T-helper 17 cell (primary cell): ENCODE measurements around the gene RYR3. TPM values are rescaled to one million over a fixed set of nuclear protein-coding genes. Genes with fewer than 3 reads are reported as not detected.

Experiments
- ATAC-seq: fragments of 150-1000 bp; cut with Tn5 transposase; 2 replicates; pipeline ENCODE4 v1.10.0; 2021; ENCODE audit warnings: mild to moderate bottlenecking, moderate library complexity
- DNase-seq, 3 donors: peaks; one replicate each; pipeline versions ENCODE4 v3.0.0 to v3.0.0-alpha.2; 2020 to 2021
- H3K9me3 ChIP-seq: one replicate; pipeline ENCODE4 v1.7.0; 2013; ENCODE audit warnings: low read length, mild to moderate bottlenecking; ENCODE audit not compliant: control insufficient read depth, poor library complexity, severe bottlenecking
- H3K27ac Mint-ChIP-seq: one replicate; pipeline ENCODE4 v1.8.0; 2022; ENCODE audit warnings: mild to moderate bottlenecking, moderate library complexity, mixed read lengths
- H3K27me3 Mint-ChIP-seq: one replicate; pipeline ENCODE4 v1.8.0; 2022; ENCODE audit warnings: mixed read lengths
- H3K36me3 Mint-ChIP-seq: one replicate; pipeline ENCODE4 v1.8.0; 2022; ENCODE audit warnings: low read depth, mixed read lengths
- H3K4me1 Mint-ChIP-seq: one replicate; pipeline ENCODE4 v1.8.0; 2022; ENCODE audit warnings: mild to moderate bottlenecking, mixed read lengths
- H3K4me3 Mint-ChIP-seq: one replicate; pipeline ENCODE4 v1.8.0; 2022; ENCODE audit warnings: mild to moderate bottlenecking, moderate library complexity, mixed read lengths
- total RNA-seq, 4 donors: library from RNA in 2 of 4; stranded (reverse) in 2 of 4; gene quantifications; one replicate each; pipeline ENCODE4 v1.2.3 and lab custom pipeline; 2022 to 2026

Gene RYR3
- total RNA-seq, 2 donors from 2014 or later: 0.05 to 0.23 TPM

DNA sequence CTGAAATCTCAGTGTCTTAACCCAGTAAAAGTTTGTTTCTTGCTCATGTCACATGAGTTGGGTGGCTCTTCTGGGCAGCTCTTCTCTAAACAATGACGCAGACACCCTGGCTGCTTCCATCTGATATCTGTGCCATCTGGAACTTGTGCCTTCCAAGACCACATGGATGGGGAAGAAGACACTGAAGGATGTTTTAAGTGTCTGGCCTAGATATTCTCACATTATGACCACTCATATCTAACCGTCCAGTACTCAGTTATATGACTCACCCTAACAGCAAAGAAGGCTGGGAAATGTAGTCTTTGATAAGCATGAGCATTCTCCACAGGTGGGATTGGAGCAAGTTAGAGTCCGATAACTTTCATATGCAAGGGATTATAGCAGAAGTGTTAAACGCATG lies 66.4 kb downstream of the RYR3 start:
- H3K36me3 Mint-ChIP-seq: no peaks in the 10 kb centered on the region

DNA sequence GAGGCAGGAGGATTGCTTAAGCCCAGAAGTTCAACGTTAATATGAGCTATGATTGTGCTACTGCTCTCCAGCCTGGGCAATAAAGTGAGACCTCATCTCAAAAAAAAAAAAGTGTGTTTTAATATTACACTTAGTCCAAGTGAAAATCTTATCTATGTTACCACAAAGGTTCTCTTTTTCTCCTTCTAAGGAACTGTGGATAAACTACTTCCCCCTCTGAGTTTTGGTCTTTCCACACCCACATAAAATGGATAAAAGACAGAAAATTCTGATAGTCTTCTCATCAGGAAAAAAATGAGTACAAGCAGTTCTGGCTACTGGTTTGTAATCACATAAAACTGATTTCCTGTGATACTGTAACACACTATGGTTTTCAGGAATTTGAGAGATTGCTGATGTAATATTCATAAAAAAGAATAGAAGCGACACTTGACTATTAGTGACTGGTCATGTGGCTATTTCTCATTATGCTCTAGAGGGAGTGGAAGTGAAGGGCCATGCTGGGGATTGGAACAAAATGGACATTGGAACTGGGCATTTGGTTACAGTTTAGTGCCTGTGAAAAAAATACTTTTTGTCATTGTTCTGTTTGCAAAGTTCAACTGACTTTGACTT lies 68.2 kb downstream of the RYR3 start:
- no peak overlapping the region for H3K27ac Mint-ChIP-seq
- ATAC-seq: no peak

More for the DNA sequence above, 66.4 kb downstream of the RYR3 start:
- Mint-ChIP-seq H3K4me3 (no peak overlapping the region), H3K4me1 (peaks cover 8% of the 10 kb centered on the region), H3K27me3 (peaks cover 42% of the 10 kb centered on the region), H3K27ac (no peak overlapping the region)
- H3K9me3 ChIP-seq: no peaks in the 10 kb centered on the region
- DNase-seq (no peak), ATAC-seq (no peak)

DNA sequence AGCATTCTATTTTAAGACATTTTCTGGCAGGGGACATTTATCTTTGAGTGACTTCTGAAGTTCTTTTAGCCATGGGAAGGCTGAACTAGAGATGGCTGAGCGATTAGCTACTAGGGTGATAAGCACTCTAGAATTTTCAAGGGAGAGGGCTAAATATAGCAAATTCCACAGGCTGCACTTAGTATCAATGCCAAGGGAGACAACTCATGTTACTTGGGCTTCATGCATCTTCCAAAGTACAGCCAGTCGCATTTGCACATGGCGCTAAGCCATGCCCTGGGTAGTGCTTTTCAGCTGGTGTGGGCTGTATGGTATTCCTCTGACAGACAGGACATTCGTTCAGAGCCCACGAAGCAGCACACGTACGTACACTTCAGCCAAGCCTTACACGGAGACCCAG lies 69.6 kb downstream of the RYR3 start:
- DNase-seq (no peak), ATAC-seq (no peak)
- no peaks in the 10 kb centered on the region for H3K9me3 ChIP-seq
- H3K27ac Mint-ChIP-seq: no peak overlapping the region
- H3K4me1 Mint-ChIP-seq: peaks cover 4% of the 10 kb centered on the region
- H3K27me3 Mint-ChIP-seq: peaks cover 22% of the 10 kb centered on the region
- no peaks in the 10 kb centered on the region for H3K36me3 Mint-ChIP-seq
- H3K4me3 Mint-ChIP-seq: no peak overlapping the region

More for the DNA sequence above, 68.2 kb downstream of the RYR3 start:
- no peak for DNase-seq
- no peaks in the 10 kb centered on the region for H3K36me3 Mint-ChIP-seq
- peaks cover 34% of the 10 kb centered on the region for H3K27me3 Mint-ChIP-seq
- H3K4me1 Mint-ChIP-seq: peaks cover 8% of the 10 kb centered on the region
- H3K4me3 Mint-ChIP-seq: no peak overlapping the region
- no peaks in the 10 kb centered on the region for H3K9me3 ChIP-seq

DNA sequence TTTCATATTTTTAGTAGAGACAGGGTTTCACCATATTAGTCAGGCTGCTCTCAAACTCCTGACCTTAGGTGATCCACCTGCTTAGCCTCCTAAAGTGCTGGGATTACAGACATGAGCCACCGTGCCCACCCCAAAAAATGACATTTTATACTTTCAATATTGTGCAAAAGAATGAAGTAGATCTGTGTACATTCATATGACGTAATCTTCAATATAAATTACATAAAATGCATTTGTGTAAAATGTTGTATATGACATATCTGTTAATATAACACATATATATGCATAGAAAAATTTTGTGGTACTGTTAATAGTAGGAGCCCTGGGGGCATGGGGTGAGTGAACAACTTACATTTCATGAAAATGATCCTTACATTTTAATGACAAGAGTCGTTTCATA lies 71.7 kb downstream of the RYR3 start:
- DNase-seq (no peak), ATAC-seq (no peak)
- Mint-ChIP-seq H3K27ac (no peak overlapping the region), H3K36me3 (no peaks in the 10 kb centered on the region), H3K27me3 (peaks cover 22% of the 10 kb centered on the region), H3K4me3 (no peak overlapping the region), H3K4me1 (peaks cover 4% of the 10 kb centered on the region)
- H3K9me3 ChIP-seq: no peaks in the 10 kb centered on the region

DNA sequence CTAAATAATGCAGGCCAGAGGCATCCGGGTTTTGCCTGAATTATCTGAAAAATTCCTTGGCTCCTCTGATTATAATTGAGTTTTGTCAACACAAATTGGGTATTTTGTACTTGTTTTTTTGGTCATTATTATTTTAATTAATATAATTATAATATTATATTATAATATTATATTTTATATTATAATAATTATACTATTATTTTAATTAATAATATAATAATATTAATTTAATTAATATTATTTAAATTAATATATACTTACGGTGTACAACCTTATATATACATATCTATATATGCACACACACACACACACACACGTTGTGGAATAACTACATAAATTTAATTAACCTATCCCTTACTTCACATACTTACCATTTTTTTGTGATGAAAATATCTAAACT lies 73.5 kb downstream of the RYR3 start:
- no peaks in the 10 kb centered on the region for H3K9me3 ChIP-seq
- Mint-ChIP-seq H3K27ac (no peak overlapping the region), H3K4me1 (peaks cover 4% of the 10 kb centered on the region), H3K36me3 (no peaks in the 10 kb centered on the region), H3K4me3 (no peak overlapping the region), H3K27me3 (peaks cover 37% of the 10 kb centered on the region)
- DNase-seq (no peak), ATAC-seq (no peak)

DNA sequence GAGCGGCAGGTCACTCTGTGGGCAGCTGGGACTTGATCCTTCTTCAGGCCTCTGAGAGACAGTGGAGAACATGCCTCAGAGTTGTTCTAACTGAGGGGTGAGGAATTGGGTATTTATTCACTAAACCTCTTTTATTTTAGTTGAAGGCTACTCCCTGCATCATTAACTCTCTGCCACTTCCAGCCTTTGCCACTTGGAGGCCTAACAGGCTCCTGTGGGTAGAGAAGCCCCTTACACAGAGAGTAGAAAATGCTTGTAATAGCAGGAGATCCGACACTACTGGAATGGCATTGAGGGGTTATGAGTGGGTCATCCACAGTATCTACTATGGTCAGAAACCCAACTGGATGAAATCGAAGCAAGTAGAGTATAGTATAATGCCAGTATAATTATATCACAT lies 81.7 kb downstream of the RYR3 start:
- DNase-seq: no peak
- no peak for ATAC-seq
- Mint-ChIP-seq H3K27me3 (peaks cover 34% of the 10 kb centered on the region), H3K36me3 (no peaks in the 10 kb centered on the region), H3K4me1 (no peaks in the 10 kb centered on the region), H3K4me3 (no peak overlapping the region), H3K27ac (no peak overlapping the region)
- no peaks in the 10 kb centered on the region for H3K9me3 ChIP-seq

DNA sequence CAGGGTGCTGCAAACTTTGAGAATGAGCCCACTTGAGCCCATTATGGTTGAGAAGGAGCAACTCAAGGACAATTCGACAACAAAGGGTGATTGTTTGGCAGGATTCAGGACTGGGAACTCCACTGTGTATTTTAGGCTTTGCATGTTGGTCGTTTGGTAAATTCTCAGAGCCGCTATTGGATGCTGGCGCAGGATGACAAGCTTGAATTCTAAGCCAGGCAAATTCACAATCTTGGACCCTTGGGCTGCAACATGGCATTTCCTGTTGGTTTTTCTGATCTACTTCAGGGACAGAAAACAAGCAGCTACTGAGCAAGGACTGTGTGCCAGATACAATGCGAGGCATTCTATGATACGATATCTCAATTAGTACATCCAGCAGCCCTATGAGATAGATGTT lies 82.8 kb downstream of the RYR3 start:
- no peak overlapping the region for H3K4me3 Mint-ChIP-seq
- peaks cover 29% of the 10 kb centered on the region for H3K27me3 Mint-ChIP-seq
- no peaks in the 10 kb centered on the region for H3K36me3 Mint-ChIP-seq
- ATAC-seq: no peak
- DNase-seq: no peak
- no peak overlapping the region for H3K27ac Mint-ChIP-seq
- H3K4me1 Mint-ChIP-seq: no peaks in the 10 kb centered on the region
- H3K9me3 ChIP-seq: no peaks in the 10 kb centered on the region

DNA sequence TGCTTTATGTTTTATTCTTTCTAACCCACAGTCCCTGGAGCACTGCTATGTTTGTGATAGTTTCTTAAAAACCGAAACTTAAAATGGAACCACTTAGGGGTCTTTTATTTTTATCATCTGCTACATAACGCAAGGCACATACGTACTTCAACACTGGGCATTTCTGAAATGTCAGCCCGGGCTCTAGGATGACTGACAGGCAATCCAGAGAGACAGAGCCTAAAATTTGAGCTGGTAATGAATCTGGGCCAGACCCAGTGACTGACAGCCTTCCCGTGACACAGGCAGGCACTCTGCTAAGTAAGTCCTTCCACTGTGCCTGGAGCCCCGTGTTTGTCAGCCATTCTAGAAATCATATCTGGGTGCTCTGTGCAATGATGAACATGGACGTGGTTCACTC lies 84.6 kb downstream of the RYR3 start:
- Mint-ChIP-seq H3K27ac (no peak overlapping the region), H3K4me3 (no peak overlapping the region), H3K36me3 (no peaks in the 10 kb centered on the region), H3K27me3 (peaks cover 29% of the 10 kb centered on the region), H3K4me1 (no peaks in the 10 kb centered on the region)
- H3K9me3 ChIP-seq: no peaks in the 10 kb centered on the region
- DNase-seq: no peak
- no peak for ATAC-seq

DNA sequence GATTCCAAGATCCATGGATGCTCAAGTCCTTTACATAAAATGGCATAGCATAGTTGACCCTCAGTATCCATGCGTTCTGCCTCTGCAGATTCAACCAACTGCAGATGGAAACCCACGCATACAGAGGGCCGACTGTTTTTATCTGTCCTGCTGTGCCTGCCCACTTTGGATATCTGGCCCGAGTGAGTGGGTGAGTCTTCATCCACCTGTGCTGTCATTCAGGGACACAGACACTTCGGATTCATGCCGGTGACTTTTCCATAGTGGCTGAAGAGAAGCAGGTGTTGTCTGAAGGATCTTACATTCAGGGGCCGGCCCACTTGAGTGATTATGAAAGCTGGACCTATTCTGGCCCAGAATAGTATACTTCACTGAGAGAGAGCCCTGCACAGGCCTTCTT lies 85.1 kb downstream of the RYR3 start:
- peaks cover 30% of the 10 kb centered on the region for H3K27me3 Mint-ChIP-seq

DNA sequence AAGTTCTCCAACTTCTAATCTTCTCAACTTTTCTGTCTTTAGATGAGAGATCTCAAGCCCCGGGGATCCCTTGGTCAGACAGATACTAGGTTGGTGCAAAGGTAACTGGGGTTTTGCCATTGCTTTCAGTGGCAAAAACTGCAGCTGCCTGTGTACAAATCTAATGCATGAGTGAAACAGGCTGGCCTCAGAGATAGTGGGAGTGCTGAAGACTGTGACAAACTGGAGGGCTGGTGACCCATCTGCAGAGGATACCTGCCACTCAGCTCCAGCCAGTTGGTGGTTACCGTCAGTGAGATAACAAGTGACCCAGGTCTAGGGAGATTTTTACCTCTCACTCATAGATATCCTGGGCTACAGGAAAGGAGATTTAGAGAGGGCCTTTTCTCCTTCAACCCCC lies 85.7 kb downstream of the RYR3 start:
- H3K9me3 ChIP-seq: no peaks in the 10 kb centered on the region
- no peak for DNase-seq
- Mint-ChIP-seq H3K36me3 (no peaks in the 10 kb centered on the region), H3K4me3 (no peak overlapping the region), H3K27ac (no peak overlapping the region), H3K4me1 (no peaks in the 10 kb centered on the region), H3K27me3 (peaks cover 35% of the 10 kb centered on the region)
- no peak for ATAC-seq

More for the DNA sequence above, 85.1 kb downstream of the RYR3 start:
- no peaks in the 10 kb centered on the region for H3K9me3 ChIP-seq
- H3K4me3 Mint-ChIP-seq: no peak overlapping the region
- H3K36me3 Mint-ChIP-seq: no peaks in the 10 kb centered on the region
- H3K4me1 Mint-ChIP-seq: no peaks in the 10 kb centered on the region
- ATAC-seq (no peak), DNase-seq (no peak)
- no peak overlapping the region for H3K27ac Mint-ChIP-seq

DNA sequence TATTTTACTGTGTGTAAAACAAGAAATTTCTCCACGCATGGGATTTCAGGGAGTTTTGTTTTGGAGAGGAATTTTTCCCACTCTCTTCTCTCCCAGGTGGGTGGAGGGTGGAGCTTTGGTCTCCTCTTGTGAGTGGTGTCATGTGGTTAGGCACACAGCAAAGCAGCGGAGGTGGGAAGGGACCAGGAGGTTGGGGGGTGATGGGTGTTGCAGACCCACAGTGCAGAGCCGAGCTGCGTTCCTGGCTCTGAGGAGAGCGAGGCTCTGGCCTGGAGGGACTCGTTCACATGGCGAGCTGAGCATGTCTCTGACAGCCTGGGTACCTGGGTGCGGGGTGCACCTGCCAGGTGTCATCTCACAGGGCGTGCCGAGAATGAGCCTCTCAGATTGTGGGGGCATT lies 87.8 kb downstream of the RYR3 start:
- Mint-ChIP-seq H3K36me3 (no peaks in the 10 kb centered on the region), H3K27me3 (peaks cover 53% of the 10 kb centered on the region), H3K4me1 (no peaks in the 10 kb centered on the region), H3K4me3 (no peak overlapping the region), H3K27ac (no peak overlapping the region)
- DNase-seq: no peak
- no peak for ATAC-seq
- no peaks in the 10 kb centered on the region for H3K9me3 ChIP-seq

DNA sequence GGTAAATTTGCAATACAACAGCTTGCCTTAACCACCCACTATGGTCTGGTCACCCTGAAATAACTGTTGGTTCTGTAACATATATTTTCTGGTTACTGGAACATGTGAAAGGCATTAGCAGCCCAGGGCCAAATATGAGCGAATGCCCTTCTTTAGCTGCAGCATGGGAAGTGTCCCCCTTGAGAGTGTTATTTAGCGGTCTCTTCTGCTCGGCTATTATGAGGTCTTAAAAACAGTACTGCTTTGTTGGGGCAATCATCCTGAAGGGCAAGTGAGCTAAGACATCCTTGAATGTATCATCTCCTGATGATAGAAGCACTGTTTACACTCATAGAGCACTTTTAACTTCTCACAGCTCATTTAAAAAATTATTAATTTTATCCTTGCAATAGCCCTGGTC lies 90.2 kb downstream of the RYR3 start:
- Mint-ChIP-seq H3K27me3 (peaks cover 47% of the 10 kb centered on the region), H3K4me1 (no peaks in the 10 kb centered on the region), H3K36me3 (no peaks in the 10 kb centered on the region), H3K4me3 (no peak overlapping the region), H3K27ac (no peak overlapping the region)
- ATAC-seq (no peak), DNase-seq (no peak)
- no peaks in the 10 kb centered on the region for H3K9me3 ChIP-seq

DNA sequence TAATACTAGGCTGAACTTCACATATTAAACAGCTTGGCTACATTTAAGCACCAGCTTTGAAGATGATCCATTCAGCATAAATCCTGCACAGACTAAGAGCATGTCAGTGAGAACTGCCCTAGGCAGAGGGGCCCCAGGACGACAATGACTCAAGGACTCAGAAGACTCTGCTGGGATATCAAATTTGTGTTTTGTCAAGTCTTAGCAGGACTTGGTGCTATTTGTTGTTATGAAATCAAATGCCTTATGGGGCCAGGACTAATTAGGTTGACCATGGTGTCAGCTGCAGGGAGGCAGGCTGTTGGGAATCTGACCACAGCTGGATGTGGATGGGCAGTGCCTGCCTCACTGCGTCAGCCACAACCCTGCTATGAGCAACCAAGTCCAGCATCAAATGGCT lies 91.8 kb downstream of the RYR3 start:
- Mint-ChIP-seq H3K27ac (no peak overlapping the region), H3K27me3 (peaks cover 42% of the 10 kb centered on the region), H3K4me1 (no peaks in the 10 kb centered on the region), H3K36me3 (no peaks in the 10 kb centered on the region), H3K4me3 (no peak overlapping the region)
- ATAC-seq (no peak), DNase-seq (no peak)
- H3K9me3 ChIP-seq: no peaks in the 10 kb centered on the region

DNA sequence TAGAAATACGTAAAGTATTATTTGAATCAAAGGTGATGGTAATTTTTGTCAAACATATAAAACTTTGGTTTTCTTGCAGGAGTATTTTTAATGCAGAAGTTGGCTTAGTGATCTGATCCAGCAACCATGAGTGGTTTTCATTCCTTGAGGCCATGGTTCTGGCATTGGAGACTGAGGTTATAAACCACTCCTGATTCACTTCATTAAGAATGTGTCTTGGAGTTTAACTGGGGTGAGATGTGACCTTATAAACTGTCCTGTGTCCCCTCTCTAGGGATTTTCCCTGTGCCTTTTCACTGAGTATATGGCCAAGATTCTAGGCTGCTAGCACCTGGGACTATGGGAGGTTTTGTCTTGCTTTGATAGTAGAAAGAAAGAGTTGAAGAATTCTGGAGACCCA lies 94.3 kb downstream of the RYR3 start:
- no peak for ATAC-seq
- Mint-ChIP-seq H3K27ac (no peak overlapping the region), H3K27me3 (peaks cover 36% of the 10 kb centered on the region), H3K36me3 (no peaks in the 10 kb centered on the region), H3K4me3 (no peak overlapping the region), H3K4me1 (no peaks in the 10 kb centered on the region)
- no peak for DNase-seq
- no peaks in the 10 kb centered on the region for H3K9me3 ChIP-seq
